Measurements from ENCODE around the gene TMEM239. TPM values are rescaled to one million over a fixed set of nuclear protein-coding genes. Genes with fewer than 3 reads are reported as not detected.
"Not testable (repeated sequence)": the region's sequence is repeated elsewhere in the genome, so short reads cannot be mapped to it uniquely, and the experiment has no call there.

The TMEM239 gene
- not detected for total RNA-seq

- DNase-seq (ENCODE audit: low spot score): no peak
Observed at GRCh38 chr20:2816030-2816582, at the start of gene TMEM239. Gene TMEM239, plus strand, starts transcription at chr20:2816364. Its CDS starts 191 bp downstream, at chr20:2816555.

GRCh38 chr20:2767768-2768631 is 48.2 kb upstream of the TMEM239 start:
- DNase-seq (ENCODE audit: low spot score): peak; percentile 38

- DNase-seq (ENCODE audit: low spot score): no peak
Observed at GRCh38 chr20:2768632-2769015, 47.5 kb upstream of the TMEM239 start.

GRCh38 chr20:2770091-2770490 is 46.1 kb upstream of the TMEM239 start:
- not testable (repeated sequence) for DNase-seq (ENCODE audit: low spot score)

- no peak for DNase-seq (ENCODE audit: low spot score)
Observed at GRCh38 chr20:2771631-2772080, 44.5 kb upstream of the TMEM239 start.

GRCh38 chr20:2773812-2774211 is 42.4 kb upstream of the TMEM239 start:
- DNase-seq (ENCODE audit: low spot score): no peak

- DNase-seq (ENCODE audit: low spot score): no peak
Observed at GRCh38 chr20:2775139-2775538, 41.0 kb upstream of the TMEM239 start.

- no peak for DNase-seq (ENCODE audit: low spot score)
Observed at GRCh38 chr20:2778602-2779321, 37.4 kb upstream of the TMEM239 start.

GRCh38 chr20:2780948-2781347 is 35.2 kb upstream of the TMEM239 start:
- DNase-seq (ENCODE audit: low spot score): no peak

GRCh38 chr20:2783908-2784566 is 32.1 kb upstream of the TMEM239 start:
- no peak for DNase-seq (ENCODE audit: low spot score)

- no peak for DNase-seq (ENCODE audit: low spot score)
Observed at GRCh38 chr20:2793471-2793870, 22.7 kb upstream of the TMEM239 start.

GRCh38 chr20:2794202-2794748 is 21.9 kb upstream of the TMEM239 start:
- no peak for DNase-seq (ENCODE audit: low spot score)

GRCh38 chr20:2794866-2795447 is 21.2 kb upstream of the TMEM239 start:
- DNase-seq (ENCODE audit: low spot score): no peak

- no peak for DNase-seq (ENCODE audit: low spot score)
Observed at GRCh38 chr20:2795451-2795850, 20.7 kb upstream of the TMEM239 start.

- DNase-seq (ENCODE audit: low spot score): no peak
Observed at GRCh38 chr20:2796011-2796660, 20.0 kb upstream of the TMEM239 start.

GRCh38 chr20:2797136-2797983 is 18.8 kb upstream of the TMEM239 start:
- no peak for DNase-seq (ENCODE audit: low spot score)

- no peak for DNase-seq (ENCODE audit: low spot score)
Observed at GRCh38 chr20:2798095-2798805, 17.9 kb upstream of the TMEM239 start.

GRCh38 chr20:2798814-2799213 is 17.4 kb upstream of the TMEM239 start:
- DNase-seq (ENCODE audit: low spot score): no peak

- DNase-seq (ENCODE audit: low spot score): no peak
Observed at GRCh38 chr20:2799271-2799670, 16.9 kb upstream of the TMEM239 start.

Data from mucosa of gallbladder (tissue), 1 donor.